Nephron (organoid): ENCODE data around the gene UGT1A9.

Experiments used
- H3K27ac Mint-ChIP-seq, 3 experiments: 2 replicates each; pipeline ENCODE4 v1.8.0; 2020; ENCODE audit warnings: mixed read lengths in 3 of 3, mild to moderate bottlenecking in 2 of 3, moderate library complexity in 1 of 3
- H3K27me3 Mint-ChIP-seq: 2 replicates; pipeline ENCODE4 v1.8.0; 2021; ENCODE audit warnings: low read depth, mild to moderate bottlenecking, moderate library complexity, mixed read lengths
- H3K36me3 Mint-ChIP-seq: 2 replicates; pipeline ENCODE4 v1.8.0; 2020; ENCODE audit warnings: low read depth, mixed read lengths
- H3K4me1 Mint-ChIP-seq: 2 replicates; pipeline ENCODE4 v1.8.0; 2020; ENCODE audit warnings: mixed read lengths
- H3K4me3 Mint-ChIP-seq, 3 experiments: 2 replicates each; pipeline ENCODE4 v1.8.0; 2020; ENCODE audit warnings: mild to moderate bottlenecking in 3 of 3, mixed read lengths in 3 of 3, moderate library complexity in 2 of 3
- H3K9me3 Mint-ChIP-seq: 2 replicates; pipeline ENCODE4 v1.8.0; 2020; ENCODE audit warnings: mixed read lengths
- TF ChIP-seq, protein P1 (sequence below), 3 experiments: fragments of 200-600 bp; sonication (generic); IDR thresholded peaks; one replicate each; pipeline ENCODE4 v1.5.0; 2021; ENCODE audit warnings: antibody characterized with exemption in 3 of 3; ENCODE audit not compliant: unreplicated experiment in 3 of 3

UGT1A9 gene

DNA sequence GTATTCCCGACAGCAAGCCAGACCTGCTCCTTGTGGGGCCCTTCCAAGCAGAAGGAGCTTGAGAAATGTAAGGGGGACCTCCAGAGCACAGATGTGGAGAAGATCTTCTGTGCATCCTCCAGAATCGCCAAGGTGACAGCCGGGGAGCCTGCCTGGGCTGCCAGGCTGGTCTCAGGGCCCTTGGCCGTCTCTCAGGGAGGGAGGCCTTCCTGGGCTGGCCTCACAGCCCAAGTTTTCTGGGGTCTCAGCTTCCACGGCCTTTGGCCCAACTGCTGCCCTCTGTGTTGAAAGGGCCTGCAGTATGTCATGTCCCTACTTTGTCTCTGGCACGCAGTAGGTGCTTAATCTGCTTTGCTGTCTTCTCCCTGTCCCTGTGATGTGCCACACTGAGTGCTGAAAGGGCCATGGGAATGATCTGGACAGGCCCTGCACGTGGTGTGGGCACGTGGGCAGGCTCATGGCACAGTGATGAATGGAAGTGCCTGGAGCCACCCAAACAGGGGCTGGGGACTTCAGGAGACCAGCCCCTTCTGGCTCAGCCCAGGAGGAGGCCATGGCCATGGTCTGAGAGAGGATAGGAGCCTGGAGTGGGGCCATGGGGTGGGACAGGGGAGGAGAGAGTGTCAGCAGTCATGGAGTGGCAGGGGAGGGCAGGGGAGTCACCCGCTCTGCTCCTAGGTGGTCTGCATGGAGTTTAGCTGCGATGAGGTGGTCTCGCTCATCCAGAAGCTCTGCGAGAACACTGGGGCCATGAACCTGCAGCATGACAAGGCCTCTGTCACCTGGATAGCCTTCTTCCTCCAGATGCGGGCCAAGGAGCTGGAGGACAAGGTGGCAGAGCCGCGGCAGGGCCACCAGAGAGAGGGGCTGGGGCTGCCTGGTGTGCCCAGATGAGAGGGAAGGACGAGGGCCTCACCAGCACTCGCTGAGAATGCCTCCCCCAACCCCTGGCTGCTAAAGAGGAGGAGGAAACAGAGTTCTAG, 147.2 kb downstream of the UGT1A9 start:
- H3K36me3 Mint-ChIP-seq: no peaks in the 10 kb centered on the region
- TF ChIP-seq, protein P1, sequence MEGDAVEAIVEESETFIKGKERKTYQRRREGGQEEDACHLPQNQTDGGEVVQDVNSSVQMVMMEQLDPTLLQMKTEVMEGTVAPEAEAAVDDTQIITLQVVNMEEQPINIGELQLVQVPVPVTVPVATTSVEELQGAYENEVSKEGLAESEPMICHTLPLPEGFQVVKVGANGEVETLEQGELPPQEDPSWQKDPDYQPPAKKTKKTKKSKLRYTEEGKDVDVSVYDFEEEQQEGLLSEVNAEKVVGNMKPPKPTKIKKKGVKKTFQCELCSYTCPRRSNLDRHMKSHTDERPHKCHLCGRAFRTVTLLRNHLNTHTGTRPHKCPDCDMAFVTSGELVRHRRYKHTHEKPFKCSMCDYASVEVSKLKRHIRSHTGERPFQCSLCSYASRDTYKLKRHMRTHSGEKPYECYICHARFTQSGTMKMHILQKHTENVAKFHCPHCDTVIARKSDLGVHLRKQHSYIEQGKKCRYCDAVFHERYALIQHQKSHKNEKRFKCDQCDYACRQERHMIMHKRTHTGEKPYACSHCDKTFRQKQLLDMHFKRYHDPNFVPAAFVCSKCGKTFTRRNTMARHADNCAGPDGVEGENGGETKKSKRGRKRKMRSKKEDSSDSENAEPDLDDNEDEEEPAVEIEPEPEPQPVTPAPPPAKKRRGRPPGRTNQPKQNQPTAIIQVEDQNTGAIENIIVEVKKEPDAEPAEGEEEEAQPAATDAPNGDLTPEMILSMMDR (IDR thresholded peaks at IDR 0.05; ENCODE audit: unreplicated experiment in 3 of 3): no peak
- no peaks in the 10 kb centered on the region for H3K9me3 Mint-ChIP-seq
- H3K4me1 Mint-ChIP-seq: no peaks in the 10 kb centered on the region
- peaks cover 3% of the 10 kb centered on the region for H3K27me3 Mint-ChIP-seq
- H3K27ac Mint-ChIP-seq: no peak overlapping the region
- no peak overlapping the region for H3K4me3 Mint-ChIP-seq

DNA sequence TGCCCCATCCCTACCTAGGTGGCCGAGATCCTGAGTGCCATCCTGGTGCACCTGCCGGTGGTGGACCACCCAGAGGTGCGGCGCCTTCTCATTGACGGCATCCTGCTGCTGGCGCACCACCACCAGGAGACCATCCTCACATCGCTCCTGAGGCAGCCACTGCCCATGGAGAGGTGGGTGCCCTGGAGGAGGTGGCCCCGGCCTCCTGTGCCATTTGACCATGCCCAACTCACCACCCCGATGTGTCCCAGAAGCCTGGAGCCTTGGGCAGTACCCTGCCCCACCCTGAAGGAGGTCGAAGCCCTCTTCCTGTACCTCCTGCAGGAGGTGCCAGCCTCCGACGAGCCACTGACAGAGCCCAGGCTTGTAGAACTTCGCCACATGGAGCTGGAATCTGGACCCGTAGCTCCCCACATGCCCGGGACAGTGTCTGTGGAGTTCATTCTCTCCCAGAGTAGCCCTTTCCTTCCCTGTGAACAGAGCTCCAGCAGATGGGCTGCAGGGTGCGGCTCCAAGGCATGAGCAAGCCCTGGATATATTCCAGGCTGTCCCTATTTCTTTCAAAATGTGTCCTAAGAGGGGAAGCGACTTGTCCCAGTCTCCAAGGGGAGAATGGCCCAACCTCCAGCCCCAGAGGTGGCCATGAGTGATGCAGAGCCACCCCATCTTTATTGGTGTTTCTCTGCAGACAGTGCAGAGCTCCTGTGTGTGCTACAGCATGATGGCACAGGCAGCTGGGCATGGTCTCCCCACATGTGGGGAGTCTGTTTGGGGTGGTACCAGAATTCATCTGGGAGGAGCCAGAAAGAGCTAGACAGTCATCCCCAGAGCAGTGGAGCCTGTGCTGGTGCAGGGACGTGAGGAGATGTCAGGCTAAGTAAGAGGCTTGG, 148.4 kb downstream of the UGT1A9 start:
- TF ChIP-seq, protein P1 (IDR thresholded peaks at IDR 0.05; ENCODE audit: unreplicated experiment in 3 of 3): no peak
- no peaks in the 10 kb centered on the region for H3K9me3 Mint-ChIP-seq
- no peak overlapping the region for H3K4me3 Mint-ChIP-seq
- H3K36me3 Mint-ChIP-seq: no peaks in the 10 kb centered on the region
- no peak overlapping the region for H3K27ac Mint-ChIP-seq
- H3K27me3 Mint-ChIP-seq: peaks cover 3% of the 10 kb centered on the region
- H3K4me1 Mint-ChIP-seq: no peaks in the 10 kb centered on the region

DNA sequence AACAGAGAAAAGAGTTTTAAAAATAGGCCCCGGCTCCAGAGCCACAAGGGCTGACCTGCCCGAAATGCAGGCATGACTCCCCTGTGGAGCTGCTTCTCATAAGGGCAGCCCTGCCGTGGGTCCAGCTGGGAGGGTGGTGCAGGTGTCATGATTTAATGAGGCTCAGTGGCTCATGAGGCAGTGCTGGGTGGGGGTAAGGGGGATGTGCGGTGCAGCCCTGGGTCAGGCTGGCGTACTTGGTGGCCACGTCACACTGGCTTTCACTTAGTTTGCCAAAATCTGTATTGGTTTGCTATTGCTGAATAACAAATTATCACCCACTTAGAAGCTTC, 149.0 kb downstream of the UGT1A9 start:
- no peaks in the 10 kb centered on the region for H3K4me1 Mint-ChIP-seq
- TF ChIP-seq, protein P1 (IDR thresholded peaks at IDR 0.05; ENCODE audit: unreplicated experiment in 3 of 3): no peak
- H3K4me3 Mint-ChIP-seq: no peak overlapping the region
- peaks cover 3% of the 10 kb centered on the region for H3K27me3 Mint-ChIP-seq
- H3K36me3 Mint-ChIP-seq: no peaks in the 10 kb centered on the region
- peaks cover 2% of the 10 kb centered on the region for H3K9me3 Mint-ChIP-seq
- no peak overlapping the region for H3K27ac Mint-ChIP-seq

DNA sequence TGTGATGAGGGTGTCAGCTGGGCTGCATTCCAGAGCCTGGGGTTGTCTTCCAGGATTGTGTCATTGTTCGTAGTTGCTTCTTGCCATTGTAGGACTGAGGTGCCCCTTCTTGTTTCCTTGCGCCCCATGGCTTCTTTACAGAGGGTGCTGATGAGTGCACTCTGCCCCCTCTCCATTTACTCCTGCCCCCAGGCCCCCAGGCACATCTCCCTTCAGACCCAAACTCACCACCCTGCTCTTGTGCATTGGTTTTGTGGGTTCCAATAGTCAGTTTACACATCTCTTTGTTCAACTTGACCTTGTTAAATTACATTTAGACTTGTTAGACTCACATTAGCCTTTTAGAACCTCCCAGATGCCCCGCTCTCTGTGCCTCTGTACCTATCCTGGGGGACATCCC, 149.5 kb downstream of the UGT1A9 start:
- H3K9me3 Mint-ChIP-seq: peaks cover 2% of the 10 kb centered on the region
- peaks cover 3% of the 10 kb centered on the region for H3K27me3 Mint-ChIP-seq
- no peak overlapping the region for H3K4me3 Mint-ChIP-seq
- H3K27ac Mint-ChIP-seq: no peak overlapping the region
- no peaks in the 10 kb centered on the region for H3K4me1 Mint-ChIP-seq
- TF ChIP-seq, protein P1 (IDR thresholded peaks at IDR 0.05; ENCODE audit: unreplicated experiment in 3 of 3): no peak
- H3K36me3 Mint-ChIP-seq: no peaks in the 10 kb centered on the region

DNA sequence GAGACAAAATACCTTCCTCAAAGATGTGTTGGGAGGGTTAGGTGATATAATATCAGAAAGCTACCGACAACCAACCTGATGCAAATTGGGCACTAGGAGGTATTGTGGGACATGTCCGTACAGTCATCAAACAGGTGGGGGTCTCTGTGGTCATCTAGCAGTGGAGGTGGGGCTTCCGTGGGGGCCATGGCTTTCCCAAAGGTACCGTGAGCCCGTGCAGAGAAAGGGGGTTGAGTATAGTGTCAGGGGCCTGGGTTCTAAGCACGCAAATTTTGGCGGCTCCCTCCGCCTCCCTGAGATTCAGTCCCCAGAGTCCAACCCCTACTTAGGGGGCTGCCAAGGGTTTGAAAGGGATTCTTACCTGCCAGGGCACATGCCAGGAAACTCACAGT, 150.0 kb downstream of the UGT1A9 start:
- no peaks in the 10 kb centered on the region for H3K4me1 Mint-ChIP-seq
- no peak overlapping the region for H3K4me3 Mint-ChIP-seq
- no peaks in the 10 kb centered on the region for H3K36me3 Mint-ChIP-seq
- H3K9me3 Mint-ChIP-seq: peaks cover 2% of the 10 kb centered on the region
- H3K27me3 Mint-ChIP-seq: no peaks in the 10 kb centered on the region
- H3K27ac Mint-ChIP-seq: no peak overlapping the region
- TF ChIP-seq, protein P1 (IDR thresholded peaks at IDR 0.05; ENCODE audit: unreplicated experiment in 3 of 3): no peak
